ENCODE data around the gene DNAH11.
A peak's percentile ranks its signal among the peaks of the same experiment; 100 is the strongest.

Gene DNAH11

GRCh38 chr7:21945454-21946221 lies 402.8 kb downstream of the DNAH11 start, which contains the start of gene CDCA7L:
Gene CDCA7L, minus strand, starts transcription at chr7:21945899. Its CDS starts 95 bp downstream, at chr7:21945804.
- H3K4me1 Mint-ChIP-seq, result peaks cover 69% of the 10 kb centered on the region
- H3K27ac Mint-ChIP-seq, result peak within 1 kb of the TSS; percentile 96
- peak within 1 kb of the TSS; percentile 92 for H3K4me3 Mint-ChIP-seq
- peaks cover 3% of the 10 kb centered on the region for H3K36me3 Mint-ChIP-seq
- no peaks in the 10 kb centered on the region for H3K27me3 Mint-ChIP-seq
- no peaks in the 10 kb centered on the region for H3K9me3 Mint-ChIP-seq

GRCh38 chr7:21946222-21946709 lies 403.4 kb downstream of the DNAH11 start:
- Mint-ChIP-seq H3K4me3 (peak overlapping the region; percentile 92), H3K27ac (peak overlapping the region; percentile 96), H3K27me3 (no peaks in the 10 kb centered on the region), H3K9me3 (no peaks in the 10 kb centered on the region), H3K36me3 (peaks cover 3% of the 10 kb centered on the region), H3K4me1 (peaks cover 64% of the 10 kb centered on the region)

GRCh38 chr7:21947056-21947455 lies 404.2 kb downstream of the DNAH11 start:
- Mint-ChIP-seq H3K36me3 (peaks cover 3% of the 10 kb centered on the region), H3K4me3 (no peak overlapping the region), H3K9me3 (no peaks in the 10 kb centered on the region), H3K27me3 (no peaks in the 10 kb centered on the region), H3K27ac (no peak overlapping the region), H3K4me1 (peaks cover 56% of the 10 kb centered on the region)

GRCh38 chr7:21947946-21948345 lies 405.1 kb downstream of the DNAH11 start:
- H3K9me3 Mint-ChIP-seq, result no peaks in the 10 kb centered on the region
- H3K4me3 Mint-ChIP-seq, result no peak overlapping the region
- H3K27me3 Mint-ChIP-seq, result no peaks in the 10 kb centered on the region
- no peak overlapping the region for H3K27ac Mint-ChIP-seq
- H3K36me3 Mint-ChIP-seq, result peaks cover 3% of the 10 kb centered on the region
- H3K4me1 Mint-ChIP-seq, result peaks cover 47% of the 10 kb centered on the region

GRCh38 chr7:21948364-21948763 lies 405.5 kb downstream of the DNAH11 start:
- Mint-ChIP-seq H3K36me3 (no peaks in the 10 kb centered on the region), H3K9me3 (no peaks in the 10 kb centered on the region), H3K4me1 (peaks cover 43% of the 10 kb centered on the region), H3K4me3 (no peak overlapping the region), H3K27ac (no peak overlapping the region), H3K27me3 (no peaks in the 10 kb centered on the region)

- no peaks in the 10 kb centered on the region for H3K27me3 Mint-ChIP-seq
- no peaks in the 10 kb centered on the region for H3K9me3 Mint-ChIP-seq
- H3K27ac Mint-ChIP-seq, result no peak overlapping the region
- H3K4me3 Mint-ChIP-seq, result no peak overlapping the region
- peaks cover 39% of the 10 kb centered on the region for H3K4me1 Mint-ChIP-seq
- no peaks in the 10 kb centered on the region for H3K36me3 Mint-ChIP-seq
These were observed 406.2 kb downstream of the DNAH11 start for GRCh38 chr7:21948887-21949540.

Data from activated naive CD4-positive, alpha-beta T cell treated with anti-CD3 and anti-CD28 coated beads, Interleukin-2, amount 50 U/mL, for 24 hours (primary cell).